PC-3 (cell line): ENCODE data around the gene MMP1.

ENCODE experiments used
- CTCF ChIP-seq: fragments of 300-600 bp; sonication (generic); conservative IDR thresholded peaks from 2 replicates; pipeline ENCODE4 v1.5.1; 2017; ENCODE audit warnings: antibody characterized with exemption, low read depth, mild to moderate bottlenecking, low read length
- EZH2 ChIP-seq: fragments of 300-600 bp; sonication (generic); IDR thresholded peaks from one replicate; pipeline ENCODE4 v1.6.1; 2017; ENCODE audit warnings: antibody characterized with exemption, mild to moderate bottlenecking, low read length; ENCODE audit not compliant: unreplicated experiment
- EZH2phosphoT487 ChIP-seq: fragments of 300-600 bp; sonication (generic); IDR thresholded peaks from 2 replicates; pipeline ENCODE4 v1.6.1; 2018; ENCODE audit warnings: mild to moderate bottlenecking, antibody characterized with exemption, low read length, borderline replicate concordance

- TF ChIP-seq CTCF (no peak), EZH2 (no peak), EZH2phosphoT487 (no peak)
Observed at GRCh38 chr11:102751673-102752072, 46.3 kb downstream of the MMP1 start.
